Mammary epithelial cell (primary cell): Measurements from ENCODE around the gene TAS1R1.

ENCODE experiments used
- EZH2 ChIP-seq: IDR thresholded peaks from 2 replicates; pipeline ENCODE4 v1.6.1; 2012; ENCODE audit warnings: low read length, inconsistent platforms, borderline replicate concordance
- TF ChIP-seq, protein P1 (sequence below), 2 donors: IDR thresholded peaks in 1 of 2; conservative IDR thresholded peaks in 1 of 2; 2 replicates each; pipeline ENCODE4 v1.5.1; 2011 to 2012; ENCODE audit warnings: inconsistent platforms in 2 of 2, low read length in 2 of 2, mild to moderate bottlenecking in 2 of 2, control low read depth in 1 of 2, low read depth in 1 of 2; ENCODE audit not compliant: insufficient read depth in 1 of 2; ENCODE audit errors: extremely low read depth in 1 of 2

DNA sequence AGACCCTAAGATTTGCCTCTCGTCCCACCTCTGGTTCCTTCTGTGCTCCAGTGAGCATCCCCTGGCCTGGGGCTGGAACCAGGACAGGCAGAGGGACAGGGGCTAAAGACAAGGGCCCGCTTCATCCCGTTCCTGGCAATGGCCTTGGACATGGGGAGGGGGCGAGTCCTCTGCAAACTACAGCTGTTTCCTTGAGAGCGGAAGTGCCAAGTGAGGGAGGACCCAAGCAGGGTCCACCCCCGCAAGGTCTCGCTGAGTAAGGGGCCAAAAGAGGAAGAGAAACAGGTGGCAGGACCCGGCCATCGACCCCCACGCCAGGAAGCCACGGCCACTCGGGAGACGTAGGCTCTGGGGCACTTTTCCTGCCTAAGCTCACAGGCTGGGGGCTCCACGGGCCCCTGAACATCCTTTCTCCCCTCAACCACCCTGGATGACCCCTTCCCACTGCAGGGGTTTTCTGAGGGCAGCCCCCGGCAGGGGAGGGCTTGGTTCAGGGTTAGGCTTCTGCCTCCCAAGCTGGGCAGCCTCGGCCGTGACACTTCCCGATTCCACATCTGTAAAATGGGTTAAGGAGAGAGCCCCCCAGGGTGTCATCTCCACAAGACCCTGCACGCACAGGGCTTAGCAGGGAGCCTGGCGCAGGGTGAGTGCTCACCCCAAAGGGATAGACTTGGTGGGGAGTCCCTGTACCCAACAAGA is 45.7 kb upstream of the TAS1R1 start:
- TF ChIP-seq, protein P1, sequence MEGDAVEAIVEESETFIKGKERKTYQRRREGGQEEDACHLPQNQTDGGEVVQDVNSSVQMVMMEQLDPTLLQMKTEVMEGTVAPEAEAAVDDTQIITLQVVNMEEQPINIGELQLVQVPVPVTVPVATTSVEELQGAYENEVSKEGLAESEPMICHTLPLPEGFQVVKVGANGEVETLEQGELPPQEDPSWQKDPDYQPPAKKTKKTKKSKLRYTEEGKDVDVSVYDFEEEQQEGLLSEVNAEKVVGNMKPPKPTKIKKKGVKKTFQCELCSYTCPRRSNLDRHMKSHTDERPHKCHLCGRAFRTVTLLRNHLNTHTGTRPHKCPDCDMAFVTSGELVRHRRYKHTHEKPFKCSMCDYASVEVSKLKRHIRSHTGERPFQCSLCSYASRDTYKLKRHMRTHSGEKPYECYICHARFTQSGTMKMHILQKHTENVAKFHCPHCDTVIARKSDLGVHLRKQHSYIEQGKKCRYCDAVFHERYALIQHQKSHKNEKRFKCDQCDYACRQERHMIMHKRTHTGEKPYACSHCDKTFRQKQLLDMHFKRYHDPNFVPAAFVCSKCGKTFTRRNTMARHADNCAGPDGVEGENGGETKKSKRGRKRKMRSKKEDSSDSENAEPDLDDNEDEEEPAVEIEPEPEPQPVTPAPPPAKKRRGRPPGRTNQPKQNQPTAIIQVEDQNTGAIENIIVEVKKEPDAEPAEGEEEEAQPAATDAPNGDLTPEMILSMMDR (conservative IDR thresholded peaks at IDR 0.05 in 1 of 2, IDR thresholded peaks at IDR 0.05 in 1 of 2; ENCODE audit: extremely low read depth in 1 of 2, insufficient read depth in 1 of 2, low read depth in 1 of 2, low read length in 2 of 2) = no peak
- TF ChIP-seq EZH2 = no peak
